Uterus (tissue), 2 donors: ENCODE data around the gene TMEM178B.

Source experiments
- POLR2A ChIP-seq, 2 donors: fragments of 450-650 bp; IDR thresholded peaks; one replicate each; pipeline ENCODE4 v1.6.1; 2016; ENCODE audit warnings: antibody characterized with exemption in 2 of 2, mild to moderate bottlenecking in 1 of 2, moderate library complexity in 1 of 2
- TF ChIP-seq, protein P1 (sequence below), 4 experiments: fragments of 200-600 bp in 2 of 4; fragments of 450-650 bp in 2 of 4; sonication (generic) in 2 of 4; IDR thresholded peaks; one replicate each; pipeline ENCODE4 v1.5.1; 2016 to 2019; ENCODE audit warnings: antibody characterized with exemption in 4 of 4, mild to moderate bottlenecking in 2 of 4, moderate library complexity in 1 of 4

DNA sequence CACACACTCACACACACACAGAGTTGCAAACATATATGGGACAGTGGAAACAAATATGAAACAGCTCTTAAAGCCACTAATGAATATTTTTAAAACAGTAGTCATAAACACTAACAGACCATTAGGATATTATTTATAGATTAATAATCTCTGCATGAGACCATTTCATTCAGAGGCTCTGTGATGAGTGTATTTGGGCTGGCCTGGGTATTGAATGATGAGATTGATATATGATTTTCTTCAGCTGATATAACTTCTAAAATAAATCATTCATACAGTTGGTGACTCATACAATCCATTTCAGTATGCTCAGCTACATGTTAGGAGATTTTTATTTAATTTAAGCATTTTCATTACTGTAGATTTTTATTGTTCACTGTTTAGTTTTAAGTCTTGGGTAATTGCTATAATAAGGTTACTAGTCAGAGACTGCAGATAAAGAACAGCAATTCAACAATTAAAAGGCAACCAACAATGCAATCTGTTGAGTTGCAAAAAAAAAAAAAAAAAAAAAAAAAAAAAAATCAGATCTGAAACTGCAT is 452.2 kb downstream of the TMEM178B start:
- TF ChIP-seq, protein P1, sequence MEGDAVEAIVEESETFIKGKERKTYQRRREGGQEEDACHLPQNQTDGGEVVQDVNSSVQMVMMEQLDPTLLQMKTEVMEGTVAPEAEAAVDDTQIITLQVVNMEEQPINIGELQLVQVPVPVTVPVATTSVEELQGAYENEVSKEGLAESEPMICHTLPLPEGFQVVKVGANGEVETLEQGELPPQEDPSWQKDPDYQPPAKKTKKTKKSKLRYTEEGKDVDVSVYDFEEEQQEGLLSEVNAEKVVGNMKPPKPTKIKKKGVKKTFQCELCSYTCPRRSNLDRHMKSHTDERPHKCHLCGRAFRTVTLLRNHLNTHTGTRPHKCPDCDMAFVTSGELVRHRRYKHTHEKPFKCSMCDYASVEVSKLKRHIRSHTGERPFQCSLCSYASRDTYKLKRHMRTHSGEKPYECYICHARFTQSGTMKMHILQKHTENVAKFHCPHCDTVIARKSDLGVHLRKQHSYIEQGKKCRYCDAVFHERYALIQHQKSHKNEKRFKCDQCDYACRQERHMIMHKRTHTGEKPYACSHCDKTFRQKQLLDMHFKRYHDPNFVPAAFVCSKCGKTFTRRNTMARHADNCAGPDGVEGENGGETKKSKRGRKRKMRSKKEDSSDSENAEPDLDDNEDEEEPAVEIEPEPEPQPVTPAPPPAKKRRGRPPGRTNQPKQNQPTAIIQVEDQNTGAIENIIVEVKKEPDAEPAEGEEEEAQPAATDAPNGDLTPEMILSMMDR (IDR thresholded peaks at IDR 0.05), result no peak
- no peak for TF ChIP-seq POLR2A (IDR thresholded peaks at IDR 0.05)
